Activated naive CD4-positive, alpha-beta T cell treated with Interleukin-2 at 50 U/mL for 16 hours (primary cell): ENCODE results near the gene SURF4.
"Not testable (repeated sequence)": the region's sequence is repeated elsewhere in the genome, so short reads cannot be mapped to it uniquely, and the experiment has no call there.

Experiments used
- DNase-seq: peaks from one replicate; pipeline ENCODE4 v3.0.0-alpha.2; 2020

SURF4 gene

DNA sequence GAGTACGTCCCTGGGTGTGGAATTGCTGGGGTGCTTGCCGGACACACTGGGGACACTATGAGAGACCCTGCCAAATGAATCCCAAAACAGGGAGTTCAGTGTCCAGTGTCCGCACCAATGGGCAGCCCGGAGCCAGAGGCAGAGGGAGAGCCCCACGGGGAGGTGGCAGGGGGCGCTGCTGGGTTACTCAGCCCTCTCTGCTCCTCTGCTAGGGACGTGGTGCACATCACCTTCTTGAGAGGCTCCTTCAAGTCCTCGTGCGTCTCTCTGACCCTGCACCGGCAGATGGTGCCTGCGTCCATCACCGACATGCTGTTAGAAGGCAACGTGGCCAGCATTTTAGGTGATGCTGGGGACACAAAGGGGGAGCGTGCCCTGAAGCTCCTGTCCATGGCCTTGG is 21.1 kb upstream of the SURF4 start:
- no peak for DNase-seq

DNA sequence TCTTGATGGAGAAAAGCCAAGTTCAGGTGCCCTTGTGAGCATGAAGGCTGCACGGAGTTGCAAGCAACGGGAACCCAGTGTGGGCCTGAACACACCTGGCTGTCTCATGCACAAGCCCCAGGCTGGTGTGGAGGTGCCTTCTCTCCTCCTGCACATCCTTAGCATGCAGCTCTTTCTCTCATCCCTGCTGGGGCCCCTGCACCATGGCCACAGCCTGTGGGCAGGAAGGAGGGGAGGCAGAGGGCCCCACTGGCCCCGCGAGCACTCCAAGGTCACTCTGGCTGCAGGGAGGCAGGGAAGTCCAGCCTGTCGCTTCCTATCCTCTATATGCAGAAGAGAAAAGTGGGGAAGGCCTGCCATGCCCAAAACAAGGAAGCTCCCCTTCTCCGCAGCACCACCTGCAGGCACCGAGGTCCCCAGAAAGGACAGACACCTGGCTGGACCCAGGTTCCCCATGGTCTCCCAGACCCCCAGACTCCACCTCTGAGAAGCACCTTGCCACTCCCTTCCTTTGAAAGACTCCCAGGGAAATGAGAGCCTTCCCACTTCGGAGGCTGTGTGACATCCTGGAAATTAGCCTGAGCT is 18.9 kb upstream of the SURF4 start:
- no peak for DNase-seq

DNA sequence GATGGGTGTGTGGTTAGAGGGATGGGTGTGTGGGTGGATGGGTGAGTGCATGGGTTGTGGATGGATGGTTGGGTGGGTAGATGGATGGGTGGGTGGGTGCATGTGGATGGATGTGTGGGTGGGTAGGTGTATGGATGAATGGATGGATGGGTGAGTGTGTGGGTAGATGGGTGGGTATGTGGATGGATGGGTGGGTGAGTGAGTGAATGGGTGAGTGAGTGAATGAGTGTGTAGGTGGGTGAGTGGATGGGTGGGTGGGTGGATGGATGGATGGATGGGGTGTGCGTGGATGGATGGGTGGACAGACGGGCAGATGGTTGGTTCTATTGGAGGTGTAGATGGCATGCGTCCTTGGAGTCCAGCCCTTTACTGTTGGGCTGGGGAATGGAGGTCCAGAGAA is 17.5 kb upstream of the SURF4 start:
- no peak for DNase-seq

DNA sequence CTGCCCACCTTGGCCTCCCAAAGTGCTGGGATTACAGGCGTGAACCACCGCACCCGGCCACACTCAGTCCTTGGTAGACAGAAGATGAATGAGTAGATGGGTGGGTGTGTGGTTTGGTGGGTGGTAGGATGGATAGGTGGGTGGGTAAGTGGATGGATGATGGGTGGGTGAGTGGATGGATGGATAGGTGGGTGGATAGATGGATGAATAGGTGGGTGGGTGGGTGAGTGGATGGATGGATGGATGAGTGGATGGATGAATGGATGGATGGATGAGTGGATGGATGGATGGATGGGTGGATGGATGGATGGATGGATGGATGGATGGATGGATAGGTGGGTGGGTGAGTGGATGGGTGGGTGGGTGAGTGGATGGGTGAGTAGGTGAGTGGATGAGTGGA is 16.4 kb upstream of the SURF4 start:
- DNase-seq = not testable (repeated sequence)

DNA sequence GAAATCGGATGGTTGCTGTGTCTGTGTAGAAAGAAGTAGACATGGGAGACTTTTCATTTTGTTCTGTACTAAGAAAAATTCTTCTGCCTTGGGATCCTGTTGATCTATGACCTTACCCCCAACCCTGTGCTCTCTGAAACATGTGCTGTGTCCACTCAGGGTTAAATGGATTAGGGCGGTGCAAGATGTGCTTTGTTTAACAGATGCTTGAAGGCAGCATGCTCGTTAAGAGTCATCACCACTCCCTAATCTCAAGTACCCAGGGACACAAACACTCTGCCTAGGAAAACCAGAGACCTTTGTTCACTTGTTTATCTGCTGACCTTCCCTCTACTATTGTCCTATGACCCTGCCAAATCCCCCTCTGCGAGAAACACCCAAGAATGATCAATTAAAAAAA is 15.6 kb upstream of the SURF4 start:
- DNase-seq = not testable (repeated sequence)

DNA sequence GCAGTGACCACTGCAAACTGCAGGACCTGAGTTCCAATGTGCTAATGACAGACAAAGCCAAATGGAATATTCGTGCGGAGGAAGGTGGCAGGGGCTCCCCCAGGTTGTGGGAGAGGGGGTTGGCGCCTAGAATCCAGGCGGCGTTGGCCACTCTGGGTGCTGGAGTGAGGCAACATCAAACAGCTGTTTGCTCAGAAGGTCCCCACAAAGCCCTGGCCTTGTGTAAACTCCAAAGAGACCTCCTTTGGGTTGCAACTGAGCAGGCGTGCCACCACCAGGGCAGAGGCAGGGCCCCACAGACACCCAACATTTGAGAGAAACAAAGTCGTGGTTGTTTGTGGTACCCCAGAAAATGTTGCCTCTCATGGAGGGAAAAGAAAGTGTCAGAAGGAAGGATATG is 14.9 kb upstream of the SURF4 start:
- DNase-seq = no peak

DNA sequence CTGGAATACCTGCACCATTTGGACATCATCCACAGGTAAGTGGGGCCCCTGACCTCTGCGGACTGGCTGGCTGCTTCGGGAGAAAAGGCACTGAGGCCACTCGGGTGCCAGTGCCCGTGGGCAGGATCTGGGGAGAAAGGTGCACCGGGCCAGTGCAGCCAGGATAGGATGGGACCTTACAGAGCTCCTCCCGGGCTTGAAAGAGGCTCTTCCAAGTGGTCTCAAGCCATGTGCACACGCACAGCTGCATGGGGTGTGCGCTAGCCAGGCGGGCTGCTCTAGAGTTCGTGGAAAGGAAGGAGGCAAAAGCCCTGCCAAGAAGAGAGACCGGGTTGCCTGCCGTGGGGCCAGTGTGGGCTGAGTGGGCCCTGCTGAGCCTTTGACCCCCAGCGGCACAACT is 13.7 kb upstream of the SURF4 start:
- no peak for DNase-seq

DNA sequence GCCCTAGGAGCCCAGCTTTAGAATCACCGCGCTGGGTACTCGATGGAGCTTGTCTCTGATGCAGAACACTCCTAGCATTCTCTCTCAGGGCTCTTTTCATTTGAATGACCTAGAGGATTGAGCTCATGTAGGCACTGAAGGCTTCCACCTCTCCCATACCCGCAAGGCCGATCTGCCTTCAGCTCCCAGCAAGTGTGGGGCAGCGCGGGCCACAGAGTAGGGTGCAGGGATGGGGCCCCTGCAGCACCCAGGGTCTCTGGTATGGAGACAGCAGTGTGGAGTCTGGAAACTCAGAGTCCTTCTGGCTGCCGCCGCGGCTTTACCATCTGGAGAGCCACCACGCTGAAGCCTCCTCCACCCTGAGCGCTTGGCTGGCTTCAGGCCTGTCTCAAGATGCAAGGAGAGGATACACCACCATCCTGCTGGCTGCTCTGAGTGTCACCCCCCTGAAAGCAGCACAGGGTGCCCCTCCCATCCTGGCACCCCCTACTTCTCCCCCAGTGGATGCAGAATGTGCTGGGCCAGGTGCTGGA is 13.2 kb upstream of the SURF4 start:
- DNase-seq = no peak

DNA sequence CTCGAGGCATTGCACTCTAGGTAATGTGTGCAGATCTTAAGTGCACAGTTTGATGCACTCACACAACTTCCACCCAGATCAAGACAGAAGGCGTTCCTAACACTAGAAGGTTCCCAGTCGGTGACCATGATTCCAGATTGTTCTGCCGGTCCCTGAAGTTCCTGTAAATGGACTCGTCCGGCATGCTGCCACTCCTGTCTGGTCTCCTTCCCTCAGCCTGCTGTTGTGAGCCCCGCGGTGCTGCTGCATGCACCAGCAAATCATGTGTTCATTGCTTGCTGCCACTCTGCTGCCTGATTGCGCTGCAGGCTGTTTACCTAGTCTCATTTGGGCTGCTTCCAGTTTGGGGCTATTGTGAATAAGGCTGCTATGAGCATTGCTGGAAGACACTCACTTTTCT is 11.8 kb upstream of the SURF4 start:
- no peak for DNase-seq

DNA sequence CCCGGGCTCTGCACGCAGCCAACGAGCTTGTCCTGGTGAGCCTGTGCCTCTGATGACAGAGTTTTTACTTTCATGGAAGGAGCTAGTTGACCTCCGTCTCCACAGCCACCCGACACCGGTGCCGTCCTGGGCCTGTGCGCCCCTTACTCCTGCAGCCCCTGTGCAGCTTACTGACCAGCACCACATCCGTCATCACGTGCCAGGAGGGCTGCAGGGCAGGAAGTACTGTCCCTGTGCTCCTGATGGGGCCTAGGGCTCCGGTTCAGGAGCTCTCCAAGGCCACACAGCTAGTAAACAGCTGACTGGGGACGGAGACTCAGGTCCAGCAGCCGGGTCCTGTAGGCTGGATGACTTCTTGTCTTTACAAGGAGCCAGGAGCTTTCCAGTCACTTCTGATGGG is 10.5 kb upstream of the SURF4 start:
- DNase-seq = no peak

DNA sequence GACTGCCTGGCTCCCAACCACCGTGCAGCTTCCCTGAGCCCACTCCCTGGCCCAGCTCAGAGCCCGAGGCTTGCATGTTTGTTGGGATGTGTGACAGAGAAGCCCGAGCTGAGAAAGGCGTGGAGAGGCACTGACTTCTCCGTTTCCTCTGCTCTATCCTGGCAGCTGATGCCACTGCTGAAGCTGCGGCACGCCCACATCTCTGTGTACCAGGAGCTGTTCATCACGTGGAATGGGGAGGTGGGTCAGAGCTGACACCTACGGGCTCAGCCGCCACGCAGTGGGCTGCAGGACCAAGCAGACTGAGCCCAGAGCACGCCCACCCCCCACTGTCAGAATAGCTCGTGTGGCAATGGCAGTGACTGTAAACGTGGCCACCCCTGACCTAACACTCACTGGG is 9.6 kb upstream of the SURF4 start:
- no peak for DNase-seq

DNA sequence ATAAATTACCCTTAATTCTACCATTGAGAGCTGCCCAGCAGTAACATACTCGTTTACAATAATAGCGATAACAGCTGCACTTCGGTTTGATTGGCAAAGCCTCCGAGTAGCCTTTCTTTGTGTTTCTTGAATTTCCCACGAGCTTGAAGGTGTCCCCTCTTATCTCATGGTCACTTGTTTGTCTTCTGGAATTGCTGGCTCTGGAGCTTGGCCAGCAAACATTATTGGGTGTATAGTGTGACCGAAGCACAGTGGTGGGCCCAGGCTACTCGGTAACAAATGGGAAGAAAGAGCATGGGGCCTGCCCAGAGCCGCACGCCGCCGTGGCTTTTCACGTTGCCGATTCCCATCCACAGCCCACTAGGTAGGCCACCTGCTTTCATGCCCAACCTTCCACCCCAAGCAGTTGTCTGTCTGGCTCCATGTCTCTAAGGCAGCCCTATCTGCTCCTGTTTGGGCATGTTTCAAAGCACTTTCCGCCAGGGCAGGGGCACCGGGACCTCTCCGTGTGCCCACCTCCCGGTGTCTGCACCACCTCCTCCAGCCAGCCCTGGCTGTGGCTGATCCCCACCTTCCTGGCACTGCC is 9.0 kb upstream of the SURF4 start:
- no peak for DNase-seq

DNA sequence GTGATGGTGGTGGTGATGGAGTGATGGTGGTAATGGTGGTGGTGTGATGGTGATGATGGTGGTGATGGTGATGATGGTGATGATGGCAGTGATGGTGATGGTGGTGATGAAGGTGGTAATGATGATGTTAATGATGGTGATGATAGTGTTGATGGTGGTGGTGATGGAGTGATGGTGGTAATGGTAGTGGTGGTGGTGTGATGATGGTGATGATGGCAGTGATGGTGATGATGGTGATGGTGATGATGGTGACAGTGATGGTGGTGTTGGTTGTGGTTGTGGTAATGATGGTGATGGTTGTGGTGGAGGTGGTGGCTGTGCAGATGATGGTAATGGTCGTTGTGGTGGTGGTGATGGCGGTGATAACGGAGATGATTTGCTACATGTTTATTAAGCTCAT is 7.6 kb upstream of the SURF4 start:
- no peak for DNase-seq

DNA sequence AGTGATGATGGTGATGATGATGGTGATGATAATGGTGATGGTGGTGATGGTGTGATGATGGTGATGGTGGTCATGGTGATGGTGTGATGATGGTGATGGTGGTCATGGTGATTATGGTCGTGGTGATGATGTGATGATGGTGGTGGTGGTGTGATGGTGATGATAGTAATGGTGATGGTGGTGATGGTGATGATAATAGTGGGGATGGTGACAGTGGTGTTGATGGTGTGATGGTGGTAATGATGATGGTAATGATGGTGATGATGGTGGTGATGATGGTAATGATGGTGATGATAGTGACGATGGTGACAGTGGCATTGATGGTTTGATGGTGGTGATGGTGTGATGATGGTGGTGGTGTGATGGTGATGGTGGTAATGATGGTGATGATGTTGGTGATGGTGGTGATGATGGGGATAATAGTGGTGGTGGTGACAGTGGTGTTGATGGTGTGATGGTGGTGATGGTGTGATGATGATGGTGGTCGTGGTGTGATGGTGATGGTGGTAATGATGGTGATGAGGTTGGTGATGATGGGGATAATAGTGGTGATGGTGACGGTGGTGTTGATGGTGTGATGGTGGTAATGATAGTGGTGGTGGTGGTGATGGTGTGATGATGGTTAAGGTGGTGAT is 6.8 kb upstream of the SURF4 start:
- no peak for DNase-seq

DNA sequence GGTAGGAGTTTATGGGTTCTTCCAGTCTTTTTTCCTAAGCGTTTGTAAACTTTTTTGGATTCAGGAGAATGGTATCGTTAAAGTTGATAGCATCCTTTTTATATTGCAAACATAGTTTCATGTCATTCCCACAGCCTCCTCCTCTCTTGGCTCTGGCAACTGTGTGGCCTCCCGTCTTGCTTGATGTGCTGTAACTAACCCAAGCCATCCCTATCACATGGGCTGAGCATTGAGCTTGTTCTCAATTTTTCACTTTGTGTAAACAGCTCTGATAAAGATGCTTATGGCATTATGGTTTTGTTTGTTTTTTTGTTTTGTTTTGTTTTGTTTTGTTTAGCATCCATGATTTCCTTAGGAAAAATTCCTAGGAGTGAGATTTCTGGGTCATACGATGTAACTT is 4.9 kb upstream of the SURF4 start:
- DNase-seq = no peak

DNA sequence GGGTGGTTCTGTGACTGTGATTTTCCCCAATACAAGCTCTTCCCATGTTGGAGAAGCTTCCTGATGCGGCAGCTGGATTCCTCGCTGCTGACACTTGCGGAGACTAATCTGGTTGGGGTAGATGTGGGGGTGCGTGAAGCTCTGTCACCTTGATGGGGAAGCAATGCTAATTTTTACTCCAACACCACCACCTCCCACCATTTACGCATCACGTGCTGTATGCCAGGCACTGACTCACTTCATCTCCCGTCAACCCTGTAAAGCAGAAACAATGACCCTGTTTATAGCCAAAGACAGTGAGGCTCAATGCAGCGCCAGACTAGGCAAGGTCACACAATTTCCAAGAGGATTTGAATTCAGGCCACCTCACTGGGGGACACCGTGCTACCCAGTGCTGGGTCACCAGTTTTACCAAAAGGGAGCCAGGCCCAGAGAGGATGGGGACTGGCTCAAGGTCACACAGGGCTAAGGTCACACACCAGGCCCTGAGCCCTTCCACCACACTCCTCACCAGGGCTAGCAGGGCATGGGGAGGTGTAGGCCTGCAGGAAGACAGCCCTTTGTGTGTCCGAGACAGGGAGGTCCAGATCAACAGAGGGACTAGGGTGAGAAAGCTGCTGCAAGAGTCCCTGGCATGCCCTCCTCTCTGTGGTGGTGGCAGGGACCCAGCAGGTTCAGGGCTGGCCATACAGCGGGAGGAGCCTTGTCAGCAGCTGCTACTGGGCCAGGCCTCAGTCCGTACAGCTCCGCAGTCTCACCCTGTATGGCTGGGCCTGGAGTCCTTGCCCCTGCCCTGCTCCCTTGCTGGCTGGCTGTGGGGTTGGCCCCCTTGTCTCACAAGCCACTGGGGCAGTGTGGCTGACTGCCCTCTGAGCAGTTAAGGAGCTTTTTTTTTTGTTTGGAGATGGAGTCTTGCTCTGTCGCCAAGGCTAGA is 3.6 kb upstream of the SURF4 start:
- DNase-seq = no peak

DNA sequence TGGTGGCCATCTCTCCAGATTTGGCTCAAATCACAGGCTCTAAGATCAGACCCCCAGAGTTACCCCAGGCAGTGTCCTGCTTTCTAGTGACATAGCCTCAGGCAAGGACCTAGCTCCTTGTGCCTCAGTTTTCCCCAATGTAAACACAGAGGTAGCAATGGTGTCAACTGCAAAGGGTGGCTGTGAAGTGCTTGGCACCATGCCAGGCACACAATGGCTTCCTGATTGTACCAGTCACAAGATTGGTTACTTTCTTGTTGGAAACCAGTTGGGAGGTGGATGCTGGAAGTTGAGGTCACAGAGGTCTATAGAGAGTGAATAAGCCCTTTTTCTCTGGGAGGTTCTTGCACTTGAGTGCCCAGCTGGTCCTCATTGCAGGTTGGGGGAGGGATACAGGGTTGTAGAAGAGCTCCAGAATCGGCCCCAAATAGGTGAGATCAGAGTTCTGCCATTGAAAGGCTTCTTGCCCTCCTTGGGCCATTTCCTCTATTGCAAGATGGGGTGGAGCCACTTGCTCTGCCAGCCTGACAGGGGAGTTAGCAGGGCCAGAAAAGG is 2.6 kb upstream of the SURF4 start:
- no peak for DNase-seq

DNA sequence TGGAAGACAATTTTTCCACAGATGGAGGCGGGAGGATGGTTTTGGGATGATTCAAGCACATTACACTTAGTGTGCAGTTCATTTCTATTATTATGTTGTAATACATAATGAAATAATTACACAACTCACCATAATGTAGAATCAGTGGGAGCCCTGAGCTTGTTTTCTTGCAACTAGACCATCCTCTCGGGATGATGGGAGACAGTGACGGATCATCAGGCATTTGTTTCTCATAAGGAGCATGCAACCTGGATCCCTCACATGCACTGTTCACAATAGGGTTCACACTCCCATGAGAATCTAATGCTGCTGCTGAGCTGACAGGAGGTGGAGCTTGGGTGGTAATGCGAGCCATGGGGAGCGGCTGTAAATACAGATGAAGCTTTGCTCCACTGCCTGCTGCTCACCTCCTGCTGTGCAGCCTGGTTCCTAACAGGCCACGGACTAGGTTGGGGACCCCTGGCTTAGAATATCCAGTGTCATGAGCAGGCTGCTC is 1.9 kb upstream of the SURF4 start:
- no peak for DNase-seq

DNA sequence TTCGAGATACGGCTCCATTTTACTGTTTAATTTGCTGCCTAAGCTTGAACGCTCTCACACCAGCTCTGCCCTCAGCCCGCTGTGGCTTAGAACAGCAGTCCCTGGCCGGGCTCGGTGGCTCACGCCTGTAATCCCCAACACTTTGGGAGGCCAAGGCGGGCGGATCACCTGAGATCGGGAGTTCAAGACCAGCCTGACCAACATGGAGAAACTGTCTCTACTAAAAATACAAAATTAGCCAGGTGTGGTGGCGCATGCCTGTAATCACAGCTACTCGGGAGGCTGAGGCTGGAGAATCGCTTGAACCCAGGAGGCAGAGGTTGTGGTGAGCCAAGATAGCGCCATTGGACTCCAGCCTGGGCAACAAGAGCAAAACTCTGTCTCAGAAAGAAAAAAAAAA is 1.4 kb upstream of the SURF4 start:
- DNase-seq = not testable (repeated sequence)

DNA sequence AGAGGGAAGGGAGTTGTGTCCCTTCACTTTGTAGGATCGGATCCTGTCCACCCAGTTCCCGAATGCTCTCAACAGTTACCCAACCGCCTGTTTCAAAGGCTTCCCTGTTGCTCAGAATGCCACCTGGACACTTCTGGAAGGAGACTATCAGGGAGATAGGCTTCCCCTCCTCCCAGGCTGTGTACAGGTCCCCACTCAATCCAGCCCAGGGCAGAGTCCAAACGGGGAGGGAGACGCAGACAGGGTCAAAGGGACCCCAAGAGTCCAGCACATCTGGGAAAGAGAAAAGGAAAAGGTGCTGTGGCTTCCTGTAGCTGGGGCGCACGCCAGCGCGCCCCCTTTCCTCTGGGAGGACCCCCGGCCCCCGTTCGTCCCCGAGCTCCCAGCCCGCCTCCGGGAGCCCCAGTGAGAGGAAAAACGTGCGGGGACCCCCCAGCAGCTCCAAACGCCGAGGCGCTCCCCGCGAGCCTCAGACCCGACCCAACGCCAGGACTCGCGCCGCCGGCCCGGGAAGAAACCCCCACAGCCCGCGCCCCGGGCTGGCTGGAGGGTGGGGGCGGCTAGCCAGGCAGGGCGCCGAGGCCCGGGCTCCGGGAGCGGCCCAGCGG is 640 bp downstream of the SURF4 start:
- DNase-seq = peak; percentile 22

DNA sequence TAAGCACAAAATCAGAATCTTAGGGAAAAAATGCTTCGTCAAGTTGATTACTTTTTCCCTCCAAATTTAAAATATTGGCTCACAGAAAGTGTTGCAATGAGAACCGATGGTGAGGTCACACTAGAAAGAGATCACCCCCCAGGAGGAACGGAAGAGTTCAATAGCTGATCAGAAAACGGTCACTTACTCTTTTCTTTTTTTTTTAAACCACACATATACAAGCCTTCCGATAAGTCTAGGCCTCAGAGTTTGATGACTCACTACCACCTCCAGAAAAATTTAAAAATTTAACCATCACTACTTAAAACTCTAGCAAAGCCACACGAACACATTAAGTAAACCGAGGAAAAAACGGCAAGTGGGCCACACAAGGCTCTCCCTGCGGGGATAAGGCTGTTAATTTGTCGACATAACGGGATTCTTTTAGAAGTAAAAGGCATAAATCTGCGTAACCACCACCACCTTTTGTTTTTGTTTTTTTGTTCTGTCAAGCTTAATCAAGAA is 1.2 kb downstream of the SURF4 start:
- DNase-seq = no peak

DNA sequence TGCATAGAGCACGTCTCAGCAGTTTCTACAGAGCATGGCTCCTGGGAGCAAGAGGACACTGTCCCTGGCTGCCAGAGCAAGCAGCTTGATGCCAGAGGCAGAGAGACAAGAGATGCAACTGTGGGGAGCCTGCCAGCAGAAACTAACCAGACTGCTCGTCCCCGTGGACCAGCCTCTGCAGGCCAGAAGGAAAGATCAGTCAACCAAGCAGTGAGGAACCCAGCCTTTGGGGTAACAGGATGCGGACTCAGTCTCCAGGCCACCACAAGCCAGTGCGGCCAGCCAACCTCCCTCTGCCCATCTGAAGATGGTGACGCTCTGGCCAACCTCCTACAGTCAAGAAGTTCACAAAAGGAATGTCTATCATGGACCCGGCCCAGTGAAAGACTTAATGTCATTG is 3.7 kb downstream of the SURF4 start:
- DNase-seq = no peak
